Fibroblast of mammary gland (primary cell): ENCODE results near the gene TMEM72.

Source experiments
- DNase-seq: peaks from one replicate; pipeline ENCODE4 v3.0.0-alpha.2; 2010; ENCODE audit warnings: low read depth
- H3K4me3 ChIP-seq: 2 replicates; pipeline ENCODE4 v1.5.1; 2011; ENCODE audit warnings: low read depth, mild to moderate bottlenecking, low read length, moderate library complexity; ENCODE audit not compliant: control insufficient read depth
- CTCF ChIP-seq: conservative IDR thresholded peaks from 2 replicates; pipeline ENCODE4 v1.5.1; 2011; ENCODE audit warnings: low read depth, low read length, inconsistent platforms; ENCODE audit not compliant: control insufficient read depth, insufficient read depth

The TMEM72 gene

GRCh38 chr10:44983066-44983894 lies 72.1 kb downstream of the TMEM72 start:
- no peak for TF ChIP-seq CTCF
- DNase-seq = no peak
- H3K4me3 ChIP-seq = no peak overlapping the region

- DNase-seq = no peak
- no peak for TF ChIP-seq CTCF
- H3K4me3 ChIP-seq = no peak overlapping the region
Observed at GRCh38 chr10:44983895-44984278, 72.8 kb downstream of the TMEM72 start.

GRCh38 chr10:44984671-44985101 lies 73.5 kb downstream of the TMEM72 start:
- DNase-seq = no peak
- no peak overlapping the region for H3K4me3 ChIP-seq
- no peak for TF ChIP-seq CTCF

GRCh38 chr10:44985175-44985681 lies 74.1 kb downstream of the TMEM72 start:
- TF ChIP-seq CTCF = no peak
- no peak for DNase-seq
- no peak overlapping the region for H3K4me3 ChIP-seq

- TF ChIP-seq CTCF = no peak
- DNase-seq = no peak
- no peak overlapping the region for H3K4me3 ChIP-seq
Observed at GRCh38 chr10:44986179-44986578, 75.0 kb downstream of the TMEM72 start.
